Measurements from ENCODE around the gene ZYG11B.
"Not testable (repeated sequence)": the region's sequence is repeated elsewhere in the genome, so short reads cannot be mapped to it uniquely, and the experiment has no call there.

The ZYG11B gene

DNA sequence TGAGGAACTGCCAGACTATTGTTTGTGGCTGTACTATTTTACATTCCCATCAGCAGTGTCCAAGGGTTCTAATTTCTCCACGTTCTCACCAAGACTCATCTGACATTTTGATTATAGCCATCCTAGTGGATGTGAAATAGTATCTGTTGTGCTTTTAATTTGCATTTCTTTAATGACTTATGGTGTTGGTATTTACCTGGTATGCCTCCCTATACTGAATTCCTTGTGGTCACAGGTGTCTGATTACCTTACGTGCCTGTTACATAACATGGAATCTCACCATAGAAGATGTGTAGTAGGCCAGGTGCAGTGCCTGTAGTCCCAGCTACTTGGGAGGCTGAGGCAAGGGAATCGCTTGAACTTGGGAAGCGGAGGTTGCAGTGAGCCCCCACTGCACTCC is 129.8 kb downstream of the ZYG11B start:
- no peak for DNase-seq

- no peak for DNase-seq
Observed at GRCh38 chr1:52857443-52857842, 131.2 kb downstream of the ZYG11B start.

DNA sequence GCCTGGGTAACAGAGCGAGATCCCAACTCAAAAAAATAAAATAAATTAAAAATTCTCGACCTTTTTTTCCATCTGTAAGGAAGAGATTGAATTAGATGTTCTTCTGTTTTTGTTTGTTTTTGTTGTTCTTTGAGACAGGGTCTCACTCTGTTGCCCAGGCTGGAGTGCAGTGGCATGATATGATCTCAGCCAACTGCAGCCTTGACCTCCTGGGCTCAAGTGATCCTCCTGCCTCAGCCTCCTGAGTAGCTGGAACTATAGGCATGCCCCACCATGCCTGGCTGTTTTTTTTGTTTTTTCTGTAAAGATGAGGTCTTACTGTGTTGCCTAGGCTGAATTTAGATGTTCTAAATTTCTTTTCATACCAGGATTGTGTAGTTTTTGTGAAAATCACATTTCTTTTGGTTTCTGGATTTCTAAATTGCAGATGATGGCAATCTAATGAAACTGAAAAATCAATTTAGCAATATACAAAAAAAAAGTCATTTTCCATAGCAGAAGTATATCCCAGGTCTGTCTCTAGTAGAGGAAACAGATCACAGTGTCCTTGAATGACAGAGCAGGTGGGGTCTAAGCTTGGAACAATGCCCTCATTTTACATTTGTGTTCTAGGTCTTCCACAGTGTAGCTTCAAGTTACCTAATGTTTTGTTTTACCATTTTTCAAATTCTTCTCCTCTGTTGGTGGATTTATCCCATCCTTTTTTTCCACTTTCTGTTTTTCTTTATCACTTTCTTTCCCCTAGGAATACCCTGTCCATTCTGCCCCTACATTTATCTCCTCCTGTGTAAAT is 136.6 kb downstream of the ZYG11B start:
- DNase-seq = no peak

DNA sequence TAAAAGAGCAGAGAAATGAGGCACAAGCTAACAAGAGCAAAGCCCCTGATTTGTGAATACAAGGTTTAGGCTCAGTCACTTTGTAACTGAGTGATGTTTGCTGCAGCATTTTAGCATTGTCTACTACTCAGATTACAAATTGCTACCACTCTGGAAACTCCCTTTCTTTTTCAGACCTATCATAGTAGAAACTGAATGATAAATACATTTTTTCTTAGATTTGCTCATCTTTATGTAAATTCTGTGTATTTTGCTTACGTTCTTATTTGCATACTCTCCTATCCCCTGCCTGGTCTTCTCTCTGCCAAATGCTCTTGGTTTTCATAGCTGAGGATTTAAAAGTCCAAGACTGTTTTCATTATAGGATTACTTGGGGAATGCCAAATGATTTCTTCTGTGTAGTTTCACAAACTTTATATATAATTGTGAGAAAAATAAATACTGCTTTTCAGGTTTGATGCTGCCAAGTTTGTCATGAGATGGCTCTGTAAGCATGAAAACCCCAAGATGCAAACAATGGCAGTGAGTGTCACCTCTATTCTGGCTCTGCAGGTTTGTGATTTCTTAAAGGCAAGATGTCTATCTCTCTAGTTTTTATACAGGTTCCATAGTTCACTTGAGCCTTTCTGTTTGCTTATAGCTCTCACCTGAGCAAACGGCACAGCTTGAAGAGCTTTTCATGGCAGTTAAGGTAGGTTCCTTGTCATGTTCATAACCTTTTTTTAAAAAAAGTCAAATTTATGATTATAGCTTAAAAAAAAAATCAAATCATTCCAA is 141.0 kb downstream of the ZYG11B start:
- DNase-seq = no peak

GRCh38 chr1:52869727-52870126 is 143.5 kb downstream of the ZYG11B start:
- not testable (repeated sequence) for DNase-seq

DNA sequence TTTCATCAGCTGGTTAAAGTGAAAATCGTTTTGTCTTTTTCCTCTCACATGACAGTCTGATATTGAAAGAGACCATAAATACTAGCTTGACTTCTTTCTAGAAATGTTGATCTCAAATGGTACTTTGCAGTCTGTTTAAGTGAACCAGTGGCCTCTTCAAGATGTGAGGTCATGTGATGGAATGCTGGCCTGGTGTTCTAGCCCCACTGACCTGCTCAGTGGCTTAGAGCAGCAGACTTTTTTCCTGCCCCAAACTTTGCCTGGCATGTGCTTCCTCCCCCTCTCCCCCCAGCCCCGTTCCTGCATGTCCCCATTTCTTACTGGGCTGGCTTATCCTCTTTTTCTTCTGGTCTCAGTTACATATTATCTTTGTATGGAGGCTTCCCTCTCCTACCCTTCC is 150.6 kb downstream of the ZYG11B start:
- DNase-seq = no peak

All from effector CD4-positive, alpha-beta T cell (primary cell).